Measurements from ENCODE around the gene KIF2C.

The KIF2C gene

DNA sequence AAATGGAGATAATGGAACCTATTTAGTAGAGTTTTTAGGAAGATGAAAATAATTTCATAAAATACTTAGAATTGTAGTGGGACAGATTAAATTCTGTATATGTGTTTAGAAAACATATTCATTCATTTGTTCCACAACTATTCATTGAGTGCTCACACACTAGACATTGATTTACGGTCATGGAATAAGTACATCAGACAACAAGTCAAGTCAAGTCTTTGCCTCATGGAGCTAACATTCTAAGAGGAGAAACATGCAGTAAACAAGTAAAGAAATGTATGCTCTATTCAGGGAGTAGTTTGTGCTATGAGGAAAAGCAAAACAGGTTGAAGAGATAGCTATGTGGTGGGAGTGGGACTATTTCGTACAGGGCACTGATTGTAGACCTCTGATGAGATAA is 77.7 kb downstream of the KIF2C start:
- DNase-seq, result no peak

Measured in activated CD8-positive, alpha-beta memory T cell treated with anti-CD3 and anti-CD28 coated beads, Interleukin-2, amount 50 U/mL, for 4 hours (primary cell).